ENCODE results near the gene BICDL2. TPM values are rescaled to one million over a fixed set of nuclear protein-coding genes. Genes with fewer than 3 reads are reported as not detected.

BICDL2 gene
- polyA plus RNA-seq, 1 experiment: not detected

GRCh38 chr16:3008690-3009037 lies 28.1 kb downstream of the BICDL2 start:
- Histone ChIP-seq H3K27ac (ENCODE audit: low read depth, low read length) (no peak overlapping the region), H3K9me3 (ENCODE audit: control insufficient read depth, insufficient read depth, low read length) (no peaks in the 10 kb centered on the region; the same call in 1 of the 2 replicates), H3K4me3 (ENCODE audit: low read depth, low read length) (no peak overlapping the region), H3K27me3 (ENCODE audit: control insufficient read depth, insufficient read depth, low read length) (peaks cover 60% of the 10 kb centered on the region)
- no peak for DNase-seq (ENCODE audit: low read depth, low spot score)
- CTCF ChIA-PET: interaction anchor here (2.3 kb wide), 1 partner anchor 23 kb away, joined by 8 read pairs; no protein-coding TSS in a partner anchor
- TF ChIP-seq, protein P1, sequence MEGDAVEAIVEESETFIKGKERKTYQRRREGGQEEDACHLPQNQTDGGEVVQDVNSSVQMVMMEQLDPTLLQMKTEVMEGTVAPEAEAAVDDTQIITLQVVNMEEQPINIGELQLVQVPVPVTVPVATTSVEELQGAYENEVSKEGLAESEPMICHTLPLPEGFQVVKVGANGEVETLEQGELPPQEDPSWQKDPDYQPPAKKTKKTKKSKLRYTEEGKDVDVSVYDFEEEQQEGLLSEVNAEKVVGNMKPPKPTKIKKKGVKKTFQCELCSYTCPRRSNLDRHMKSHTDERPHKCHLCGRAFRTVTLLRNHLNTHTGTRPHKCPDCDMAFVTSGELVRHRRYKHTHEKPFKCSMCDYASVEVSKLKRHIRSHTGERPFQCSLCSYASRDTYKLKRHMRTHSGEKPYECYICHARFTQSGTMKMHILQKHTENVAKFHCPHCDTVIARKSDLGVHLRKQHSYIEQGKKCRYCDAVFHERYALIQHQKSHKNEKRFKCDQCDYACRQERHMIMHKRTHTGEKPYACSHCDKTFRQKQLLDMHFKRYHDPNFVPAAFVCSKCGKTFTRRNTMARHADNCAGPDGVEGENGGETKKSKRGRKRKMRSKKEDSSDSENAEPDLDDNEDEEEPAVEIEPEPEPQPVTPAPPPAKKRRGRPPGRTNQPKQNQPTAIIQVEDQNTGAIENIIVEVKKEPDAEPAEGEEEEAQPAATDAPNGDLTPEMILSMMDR (IDR thresholded peaks at IDR 0.05; ENCODE audit: low read depth, low read length): no peak
- POLR2A ChIA-PET: no interaction called here

DNA sequence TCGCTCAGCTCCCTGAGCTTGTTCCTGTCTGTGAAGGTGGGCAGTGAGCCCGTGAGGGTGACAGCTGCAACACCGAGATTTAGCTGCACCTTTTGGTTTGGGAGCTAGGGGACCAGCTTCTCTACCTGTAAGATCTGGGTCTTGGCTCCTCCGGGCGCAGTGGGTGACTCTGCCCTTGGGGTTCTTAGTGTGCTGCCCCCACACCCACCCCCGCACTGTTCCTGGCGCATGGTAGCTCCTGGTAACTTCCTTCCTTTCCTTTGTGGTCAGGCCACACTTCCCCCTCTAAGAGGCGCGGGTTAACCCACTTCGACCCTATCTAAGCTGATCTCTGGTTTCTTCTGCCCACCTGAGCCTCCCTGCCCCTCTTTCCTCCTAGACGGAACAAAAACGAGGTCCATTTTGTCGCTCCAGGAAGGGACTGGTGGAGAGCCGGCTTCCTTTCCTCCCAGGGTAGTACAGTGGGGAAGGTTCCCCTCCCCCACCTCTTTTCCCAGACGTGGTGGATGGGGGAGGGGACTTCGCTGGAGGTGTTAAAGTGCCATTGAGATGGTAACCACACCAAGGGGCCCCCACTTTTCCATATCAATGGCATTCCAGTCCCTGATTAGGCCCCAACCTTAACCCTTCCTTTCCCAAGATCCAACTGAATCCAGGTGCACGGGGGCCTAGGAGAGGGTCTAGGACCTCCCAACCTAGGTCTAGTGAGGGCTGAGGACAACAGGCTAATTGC lies 28.6 kb downstream of the BICDL2 start:
- Histone ChIP-seq H3K27ac (ENCODE audit: low read depth, low read length) (no peak overlapping the region), H3K27me3 (ENCODE audit: control insufficient read depth, insufficient read depth, low read length) (peaks cover 55% of the 10 kb centered on the region), H3K4me3 (ENCODE audit: low read depth, low read length) (no peak overlapping the region), H3K9me3 (ENCODE audit: control insufficient read depth, insufficient read depth, low read length) (no peaks in the 10 kb centered on the region; the same call in 1 of the 2 replicates)
- TF ChIP-seq, protein P1 (IDR thresholded peaks at IDR 0.05; ENCODE audit: low read depth, low read length): no peak
- DNase-seq (ENCODE audit: low read depth, low spot score): no peak
- ChIA-PET POLR2A (no interaction called here), CTCF (no interaction called here)

DNA sequence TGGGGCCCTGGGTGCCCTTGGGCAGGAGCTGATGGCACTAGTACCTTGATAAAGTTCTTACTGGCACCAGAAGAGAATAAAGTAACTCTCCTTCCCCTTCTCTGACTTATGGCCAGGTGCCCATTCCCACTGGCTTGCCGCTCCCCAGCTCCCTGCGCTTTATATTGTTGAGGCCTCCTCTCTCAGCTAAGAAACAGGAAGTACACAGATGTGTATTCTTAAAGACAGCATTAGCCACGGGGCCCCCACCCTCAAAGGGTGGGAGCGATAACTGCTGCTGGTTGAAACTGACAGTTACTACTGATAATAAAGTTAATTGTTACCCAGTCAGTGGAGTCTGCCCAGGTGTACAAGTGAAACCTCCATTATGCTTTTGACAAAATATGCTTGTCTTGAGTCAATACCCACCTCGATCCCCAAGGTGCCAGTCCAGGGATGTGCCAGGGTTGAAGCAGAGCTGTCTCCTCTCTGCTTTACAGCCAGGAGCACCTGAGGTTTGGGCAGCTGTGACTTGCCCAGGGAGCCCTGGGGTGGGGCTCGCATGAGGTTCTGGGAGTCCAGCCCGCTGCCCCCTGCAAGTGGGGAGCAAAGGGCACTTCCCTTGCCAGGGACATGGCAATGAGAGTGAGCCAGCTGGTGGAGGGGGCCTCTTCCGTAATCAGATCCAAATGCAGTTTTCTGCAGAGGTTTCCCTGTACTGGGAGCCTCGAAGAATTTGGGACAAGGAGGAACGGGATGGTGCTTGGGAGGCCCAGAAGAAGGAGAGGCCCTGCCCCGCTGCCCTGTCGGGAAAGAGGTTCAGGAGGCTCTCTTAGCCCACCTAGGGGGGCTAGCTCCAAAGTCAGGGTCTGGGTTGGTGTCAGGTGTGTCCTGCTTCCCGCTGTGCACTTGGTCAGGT lies 29.4 kb downstream of the BICDL2 start:
- TF ChIP-seq, protein P1 (IDR thresholded peaks at IDR 0.05; ENCODE audit: low read depth, low read length): no peak
- no peak overlapping the region for H3K4me3 ChIP-seq (ENCODE audit: low read depth, low read length)
- H3K27me3 ChIP-seq (ENCODE audit: control insufficient read depth, insufficient read depth, low read length): peaks cover 47% of the 10 kb centered on the region
- POLR2A ChIA-PET: no interaction called here
- no peaks in the 10 kb centered on the region; the same call in 1 of the 2 replicates for H3K9me3 ChIP-seq (ENCODE audit: control insufficient read depth, insufficient read depth, low read length)
- H3K27ac ChIP-seq (ENCODE audit: low read depth, low read length): no peak overlapping the region
- CTCF ChIA-PET: no interaction called here
- no peak for DNase-seq (ENCODE audit: low read depth, low spot score)

GRCh38 chr16:3004781-3005284 lies 31.9 kb downstream of the BICDL2 start:
- H3K27me3 ChIP-seq (ENCODE audit: control insufficient read depth, insufficient read depth, low read length): peaks cover 48% of the 10 kb centered on the region
- ChIA-PET POLR2A (interaction anchor here (1.6 to 1.7 kb wide), 2 partner anchors 16 to 19 kb away, joined by 5 to 8 read pairs; partner anchors contain the start of genes HCFC1R1, THOC6 and TNFRSF12A), CTCF (interaction anchor here (2.4 kb wide), 1 partner anchor 26 kb away, joined by 9 read pairs; no protein-coding TSS in a partner anchor)
- H3K9me3 ChIP-seq (ENCODE audit: control insufficient read depth, insufficient read depth, low read length): no peaks in the 10 kb centered on the region
- H3K4me3 ChIP-seq (ENCODE audit: low read depth, low read length): no peak overlapping the region
- DNase-seq (ENCODE audit: low read depth, low spot score): no peak
- H3K27ac ChIP-seq (ENCODE audit: low read depth, low read length): no peak overlapping the region
- TF ChIP-seq, protein P1 (IDR thresholded peaks at IDR 0.05; ENCODE audit: low read depth, low read length): no peak

Measured in AG04450 (cell line).